ENCODE measurements around the gene S100A12. TPM values are rescaled to one million over a fixed set of nuclear protein-coding genes. Genes with fewer than 3 reads are reported as not detected.

S100A12 gene
- total RNA-seq, 1 donor = 428 TPM

GRCh38 chr1:153343040-153343681 lies 32.3 kb downstream of the S100A12 start:
- no peaks in the 10 kb centered on the region for H3K9me3 ChIP-seq (ENCODE audit: low read depth, low read length)
- H3K27me3 ChIP-seq (ENCODE audit: insufficient read depth, low read length) = no peaks in the 10 kb centered on the region
- H3K4me1 ChIP-seq (ENCODE audit: insufficient read depth, low read length) = peaks cover 41% of the 10 kb centered on the region
- H3K4me3 ChIP-seq (ENCODE audit: low read length) = no peak overlapping the region

- H3K4me3 ChIP-seq (ENCODE audit: low read length) = no peak overlapping the region
- H3K9me3 ChIP-seq (ENCODE audit: low read depth, low read length) = no peaks in the 10 kb centered on the region
- H3K4me1 ChIP-seq (ENCODE audit: insufficient read depth, low read length) = peaks cover 41% of the 10 kb centered on the region
- H3K27me3 ChIP-seq (ENCODE audit: insufficient read depth, low read length) = no peaks in the 10 kb centered on the region
These were observed 33.2 kb downstream of the S100A12 start for GRCh38 chr1:153342178-153342577.

- no peak overlapping the region for H3K4me3 ChIP-seq (ENCODE audit: low read length)
- no peaks in the 10 kb centered on the region for H3K27me3 ChIP-seq (ENCODE audit: insufficient read depth, low read length)
- H3K4me1 ChIP-seq (ENCODE audit: insufficient read depth, low read length) = peaks cover 40% of the 10 kb centered on the region
- H3K9me3 ChIP-seq (ENCODE audit: low read depth, low read length) = no peaks in the 10 kb centered on the region
These were observed 33.9 kb downstream of the S100A12 start for GRCh38 chr1:153341431-153341934.

- Histone ChIP-seq H3K4me3 (ENCODE audit: low read length) (no peak overlapping the region), H3K4me1 (ENCODE audit: insufficient read depth, low read length) (peaks cover 29% of the 10 kb centered on the region), H3K27me3 (ENCODE audit: insufficient read depth, low read length) (no peaks in the 10 kb centered on the region), H3K9me3 (ENCODE audit: low read depth, low read length) (no peaks in the 10 kb centered on the region)
These were observed 35.1 kb downstream of the S100A12 start for GRCh38 chr1:153340356-153340755.

GRCh38 chr1:153339802-153340201 lies 35.6 kb downstream of the S100A12 start:
- no peaks in the 10 kb centered on the region for H3K9me3 ChIP-seq (ENCODE audit: low read depth, low read length)
- peaks cover 24% of the 10 kb centered on the region for H3K4me1 ChIP-seq (ENCODE audit: insufficient read depth, low read length)
- no peak overlapping the region for H3K4me3 ChIP-seq (ENCODE audit: low read length)
- no peaks in the 10 kb centered on the region for H3K27me3 ChIP-seq (ENCODE audit: insufficient read depth, low read length)

GRCh38 chr1:153337980-153338853 lies 37.2 kb downstream of the S100A12 start:
- Histone ChIP-seq H3K9me3 (ENCODE audit: low read depth, low read length) (no peaks in the 10 kb centered on the region), H3K27me3 (ENCODE audit: insufficient read depth, low read length) (no peaks in the 10 kb centered on the region), H3K4me1 (ENCODE audit: insufficient read depth, low read length) (peaks cover 8% of the 10 kb centered on the region), H3K4me3 (ENCODE audit: low read length) (no peak overlapping the region)

GRCh38 chr1:153336650-153337049 lies 38.8 kb downstream of the S100A12 start:
- Histone ChIP-seq H3K27me3 (ENCODE audit: insufficient read depth, low read length) (no peaks in the 10 kb centered on the region), H3K4me3 (ENCODE audit: low read length) (no peak overlapping the region), H3K9me3 (ENCODE audit: low read depth, low read length) (peaks cover 7% of the 10 kb centered on the region), H3K4me1 (ENCODE audit: insufficient read depth, low read length) (peaks cover 7% of the 10 kb centered on the region)

GRCh38 chr1:153333902-153334301 lies 41.5 kb downstream of the S100A12 start:
- Histone ChIP-seq H3K4me1 (ENCODE audit: insufficient read depth, low read length) (no peaks in the 10 kb centered on the region), H3K27me3 (ENCODE audit: insufficient read depth, low read length) (no peaks in the 10 kb centered on the region), H3K4me3 (ENCODE audit: low read length) (no peak overlapping the region), H3K9me3 (ENCODE audit: low read depth, low read length) (peaks cover 9% of the 10 kb centered on the region)

GRCh38 chr1:153324912-153325311 lies 50.5 kb downstream of the S100A12 start:
- H3K9me3 ChIP-seq (ENCODE audit: low read depth, low read length) = peaks cover 12% of the 10 kb centered on the region
- no peak overlapping the region for H3K4me3 ChIP-seq (ENCODE audit: low read length)
- peaks cover 15% of the 10 kb centered on the region for H3K27me3 ChIP-seq (ENCODE audit: insufficient read depth, low read length)
- H3K4me1 ChIP-seq (ENCODE audit: insufficient read depth, low read length) = no peaks in the 10 kb centered on the region

Other genes with a start within 250 kb of the S100A12 start
- gene SPRR2G, start 224.7 kb downstream of the S100A12 start, total RNA-seq = not detected
- gene LELP1, start 172.2 kb downstream of the S100A12 start, total RNA-seq = not detected
- not detected for gene PRR9, start 158.0 kb downstream of the S100A12 start, total RNA-seq
- not detected for gene LORICRIN, start 115.9 kb downstream of the S100A12 start, total RNA-seq
- gene PGLYRP3, start 62.7 kb downstream of the S100A12 start, total RNA-seq = not detected
- gene PGLYRP4, start 26.8 kb downstream of the S100A12 start, total RNA-seq = not detected
- 5,352 TPM for gene S100A9, start 17.8 kb downstream of the S100A12 start, total RNA-seq
- 801 TPM for gene S100A8, start 15.5 kb upstream of the S100A12 start, total RNA-seq
- not detected for gene S100A7A, start 40.9 kb upstream of the S100A12 start, total RNA-seq
- gene S100A7, start 85.0 kb upstream of the S100A12 start, total RNA-seq = not detected
- 283 TPM for gene S100A6, start 160.4 kb upstream of the S100A12 start, total RNA-seq
- gene S100A5, start 165.3 kb upstream of the S100A12 start, total RNA-seq = not detected
- 793 TPM for gene S100A4, start 170.2 kb upstream of the S100A12 start, total RNA-seq
- not detected for gene S100A3, start 173.6 kb upstream of the S100A12 start, total RNA-seq
- 0.21 TPM for gene S100A2, start 190.2 kb upstream of the S100A12 start, total RNA-seq
- gene S100A16, start 237.5 kb upstream of the S100A12 start, total RNA-seq = not detected
- not detected for gene S100A14, start 240.7 kb upstream of the S100A12 start, total RNA-seq

Measured in mononuclear cell (primary cell).